ENCODE results near the gene GREB1. TPM values are rescaled to one million over a fixed set of nuclear protein-coding genes. Genes with fewer than 3 reads are reported as not detected.

The GREB1 gene
- polyA plus RNA-seq, 1 of the 3 experiments (the other 2 are of a cell fraction) = 2.9 TPM

- TF ChIP-seq FOXM1 (IDR thresholded peaks at IDR 0.05; ENCODE audit: low read depth) (no peak), CTCF (IDR thresholded peaks at IDR 0.05) (no peak)
Observed at GRCh38 chr2:11680901-11681721, 147.3 kb downstream of the GREB1 start (continued).

GRCh38 chr2:11681722-11682589 is 148.1 kb downstream of the GREB1 start:
- CTCF ChIA-PET = interaction anchor here (0.5 to 31.9 kb wide), 50 partner anchors 8 to 1326 kb away, joined by 3 to 886 read pairs (median 5); partner anchors contain the start of gene LPIN1
- Histone ChIP-seq H3K4me1 (ENCODE audit: control insufficient read depth in 1 of 2, insufficient read depth in 2 of 2, low read depth in 1 of 2, low read length in 1 of 2) (peaks cover 0 to 19% of the 10 kb centered on the region in 2 experiments; a peak in 1 of 4 replicates), H3F3A (replicated peaks; ENCODE audit: insufficient read depth) (no peaks in the 10 kb centered on the region), H3K79me2 (ENCODE audit: insufficient read depth) (no peaks in the 10 kb centered on the region), H3K9ac (no peak overlapping the region), H3K9me2 (no peaks in the 10 kb centered on the region), H3K9me3 (no peaks in the 10 kb centered on the region), H3K4me3 (ENCODE audit: low read depth in 2 of 2, low read length in 1 of 2) (no peak overlapping the region; a peak in 1 of 4 replicates), H3K4me2 (no peak overlapping the region), H4K20me1 (ENCODE audit: insufficient read depth) (no peaks in the 10 kb centered on the region), H3K27me3 (ENCODE audit: insufficient read depth) (peaks cover 14% of the 10 kb centered on the region; the same call in 1 of the 2 replicates), H2AFZ (ENCODE audit: low read depth) (no peak overlapping the region), H3K36me3 (replicated peaks in 1 of 2; ENCODE audit: control insufficient read depth in 1 of 2, insufficient read depth in 2 of 2, low read length in 1 of 2) (no peaks in the 10 kb centered on the region), H3K27ac (ENCODE audit: low read depth in 2 of 2, low read length in 1 of 2) (no peak overlapping the region)
- DNase-seq = peak; percentile 90
- TF ChIP-seq RAD21 (IDR thresholded peaks at IDR 0.05; ENCODE audit: low read length) = peak; percentile 76
- TF ChIP-seq SMC3 (IDR thresholded peaks at IDR 0.05; ENCODE audit: low read depth, low read length) = peak; percentile 52; the same call in 1 of the 2 replicates
- TF ChIP-seq CTCF (IDR thresholded peaks at IDR 0.05) = peak; percentile 93
- TF ChIP-seq, protein P1, sequence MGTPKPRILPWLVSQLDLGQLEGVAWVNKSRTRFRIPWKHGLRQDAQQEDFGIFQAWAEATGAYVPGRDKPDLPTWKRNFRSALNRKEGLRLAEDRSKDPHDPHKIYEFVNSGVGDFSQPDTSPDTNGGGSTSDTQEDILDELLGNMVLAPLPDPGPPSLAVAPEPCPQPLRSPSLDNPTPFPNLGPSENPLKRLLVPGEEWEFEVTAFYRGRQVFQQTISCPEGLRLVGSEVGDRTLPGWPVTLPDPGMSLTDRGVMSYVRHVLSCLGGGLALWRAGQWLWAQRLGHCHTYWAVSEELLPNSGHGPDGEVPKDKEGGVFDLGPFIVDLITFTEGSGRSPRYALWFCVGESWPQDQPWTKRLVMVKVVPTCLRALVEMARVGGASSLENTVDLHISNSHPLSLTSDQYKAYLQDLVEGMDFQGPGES (IDR thresholded peaks at IDR 0.05; ENCODE audit: low read depth, low read length) = no peak
- POLR2A ChIA-PET = no interaction called here
- 59% methylated on average over 29 of the region's 31 CpGs for WGBS (ENCODE audit: low lambda C conversion rate)
